Measurements from ENCODE around the gene SLC25A27. TPM values are rescaled to one million over a fixed set of nuclear protein-coding genes. Genes with fewer than 3 reads are reported as not detected.
A peak's percentile ranks its signal among the peaks of the same experiment; 100 is the strongest.
"Not testable (repeated sequence)": the region's sequence is repeated elsewhere in the genome, so short reads cannot be mapped to it uniquely, and the experiment has no call there.

The SLC25A27 gene
- polyA plus RNA-seq (ENCODE audit: insufficient read length in 12 of 12), result 10 to 100 TPM in 10 of 12 donors, 1 to 10 TPM in 1, not detected in 1; 7.9 to 37.9 (median 21.3) TPM
- long read RNA-seq, donor 1, partial matches to known transcripts, result 0 of 1 reads
- long read RNA-seq, donor 1, other reads (novel, unspliced or antisense), result 0 of 1 reads
- long read RNA-seq, donor 2, result 0 reads
- long read RNA-seq, donor 3, partial matches to known transcripts, result 0 of 1 reads
- long read RNA-seq, donor 3, other reads (novel, unspliced or antisense), result 0 of 1 reads
- long read RNA-seq, donor 4, result 0 reads
- long read RNA-seq, donor 5, partial matches to known transcripts, result 0 of 1 reads
- long read RNA-seq, donor 5, other reads (novel, unspliced or antisense), result 0 of 1 reads
- long read RNA-seq, donor 6, partial matches to known transcripts, result 0 of 1 reads
- long read RNA-seq, donor 6, other reads (novel, unspliced or antisense), result 0 of 1 reads
- long read RNA-seq, donor 7, result 0 reads
- long read RNA-seq, donor 8, partial matches to known transcripts, result 0 of 1 reads
- long read RNA-seq, donor 8, other reads (novel, unspliced or antisense), result 0 of 1 reads
- long read RNA-seq, donor 9, result 0 reads
- long read RNA-seq, donor 10, partial matches to known transcripts, result 5 of 5 reads
- long read RNA-seq, donor 10, other reads (novel, unspliced or antisense), result 0 of 5 reads
- long read RNA-seq, donor 11, partial matches to known transcripts, result 6 of 6 reads
- long read RNA-seq, donor 11, other reads (novel, unspliced or antisense), result 0 of 6 reads

- DNase-seq, result peak; percentile 89
Measured at GRCh38 chr6:46652603-46653438, at the start of gene SLC25A27, which contains the start of gene CYP39A1. Gene SLC25A27 (plus strand): TSS chr6:46652975. CDS start chr6:46653193, 218 bp downstream. Gene CYP39A1 (minus strand): TSS chr6:46652818. CDS start chr6:46652582, 236 bp downstream.

GRCh38 chr6:46605091-46605797, 47.5 kb upstream of the SLC25A27 start:
- DNase-seq, result no peak

GRCh38 chr6:46606338-46606737, 46.4 kb upstream of the SLC25A27 start:
- no peak for DNase-seq

- DNase-seq, result no peak
Measured at GRCh38 chr6:46610862-46611553, 41.8 kb upstream of the SLC25A27 start.

- no peak for DNase-seq
Measured at GRCh38 chr6:46612645-46613044, 40.1 kb upstream of the SLC25A27 start.

GRCh38 chr6:46618726-46619125, 34.0 kb upstream of the SLC25A27 start:
- no peak for DNase-seq

GRCh38 chr6:46626228-46626909, 26.4 kb upstream of the SLC25A27 start:
- peak; percentile 36 for DNase-seq

- DNase-seq, result no peak
Measured at GRCh38 chr6:46626976-46627375, 25.8 kb upstream of the SLC25A27 start.

- no peak for DNase-seq
Measured at GRCh38 chr6:46628498-46628897, 24.3 kb upstream of the SLC25A27 start.

GRCh38 chr6:46628976-46629375, 23.8 kb upstream of the SLC25A27 start:
- DNase-seq, result no peak

GRCh38 chr6:46629691-46630090, 23.1 kb upstream of the SLC25A27 start:
- DNase-seq, result no peak

GRCh38 chr6:46632053-46632452, 20.7 kb upstream of the SLC25A27 start:
- no peak for DNase-seq

- DNase-seq, result no peak
Measured at GRCh38 chr6:46635462-46635861, 17.3 kb upstream of the SLC25A27 start.

GRCh38 chr6:46637145-46637544, 15.6 kb upstream of the SLC25A27 start:
- DNase-seq, result peak; percentile 5

GRCh38 chr6:46637933-46638332, 14.8 kb upstream of the SLC25A27 start:
- DNase-seq, result no peak

GRCh38 chr6:46638650-46639049, 14.1 kb upstream of the SLC25A27 start:
- no peak for DNase-seq

- no peak for DNase-seq
Measured at GRCh38 chr6:46642928-46643751, 9.6 kb upstream of the SLC25A27 start.

- DNase-seq, result no peak
Measured at GRCh38 chr6:46645265-46645664, 7.5 kb upstream of the SLC25A27 start.

- DNase-seq, result not testable (repeated sequence)
Measured at GRCh38 chr6:46648108-46648507, 4.7 kb upstream of the SLC25A27 start.
